Measurements from ENCODE around the gene AXIN2. TPM values are rescaled to one million over a fixed set of nuclear protein-coding genes. Genes with fewer than 3 reads are reported as not detected.

Gene AXIN2
- 10 to 100 TPM; 25.0 to 41.6 TPM for total RNA-seq
- polyA plus RNA-seq (ENCODE audit: insufficient read length in 6 of 6), result 10 to 100 TPM; 58.2 to 65.7 (median 60.3) TPM
- long read RNA-seq, donor 1, transcript AXIN2-206 (2 exons, 1,060 nt), result major isoform, 7 of 15 reads
- long read RNA-seq, donor 1, partial matches to known transcripts, result 6 of 15 reads
- long read RNA-seq, donor 1, other reads (novel, unspliced or antisense), result 0 of 15 reads
- long read RNA-seq, donor 2, partial matches to known transcripts, result 5 of 8 reads
- long read RNA-seq, donor 2, other reads (novel, unspliced or antisense), result 0 of 8 reads
- long read RNA-seq, donor 3, partial matches to known transcripts, result 0 of 2 reads
- long read RNA-seq, donor 3, other reads (novel, unspliced or antisense), result 0 of 2 reads
- long read RNA-seq, donor 4, partial matches to known transcripts, result 1 of 1 reads
- long read RNA-seq, donor 4, other reads (novel, unspliced or antisense), result 0 of 1 reads
- long read RNA-seq, donor 5, partial matches to known transcripts, result 0 of 3 reads
- long read RNA-seq, donor 5, other reads (novel, unspliced or antisense), result 0 of 3 reads
- long read RNA-seq, donor 6, full-length matches to known transcripts, result 2 of 2 reads
- long read RNA-seq, donor 6, partial matches to known transcripts, result 0 of 2 reads
- long read RNA-seq, donor 6, other reads (novel, unspliced or antisense), result 0 of 2 reads
- long read RNA-seq, donor 7, partial matches to known transcripts, result 0 of 1 reads
- long read RNA-seq, donor 7, other reads (novel, unspliced or antisense), result 0 of 1 reads
- long read RNA-seq, donor 8, partial matches to known transcripts, result 6 of 8 reads
- long read RNA-seq, donor 8, other reads (novel, unspliced or antisense), result 0 of 8 reads
- long read RNA-seq, donor 9, partial matches to known transcripts, result 0 of 1 reads
- long read RNA-seq, donor 9, other reads (novel, unspliced or antisense), result 0 of 1 reads
- long read RNA-seq, donor 10, result 0 reads
- long read RNA-seq, donor 11, result 0 reads
- long read RNA-seq, donor 12, full-length matches to known transcripts, result 1 of 21 reads
- long read RNA-seq, donor 12, partial matches to known transcripts, result 20 of 21 reads
- long read RNA-seq, donor 12, other reads (novel, unspliced or antisense), result 0 of 21 reads

- Histone ChIP-seq H3K27me3 (peaks cover 0 to 70% of the 10 kb centered on the region in 2 donors), H3K27ac (peak within 1 kb of the TSS; percentile 86 to 94), H3K9me3 (no peaks in the 10 kb centered on the region), H3K36me3 (no peaks in the 10 kb centered on the region), H3K4me1 (peaks cover 0 to 17% of the 10 kb centered on the region in 2 donors), H3K4me3 (peak within 1 kb of the TSS in 1 of 2 donors; percentile 31)
- DNase-seq (peak; percentile 90 to 95 (median 92)), ATAC-seq (peak; percentile 69)
- no peak for TF ChIP-seq CTCF (IDR thresholded peaks at IDR 0.05)
- intact Hi-C loops (cut with DNase I), result no loop called here
Observed at GRCh38 chr17:65561452-65562205, at the start of gene AXIN2. AXIN2 (minus strand) TSS chr17:65561648; CDS start chr17:65558620, 3,028 bp downstream.

DNA sequence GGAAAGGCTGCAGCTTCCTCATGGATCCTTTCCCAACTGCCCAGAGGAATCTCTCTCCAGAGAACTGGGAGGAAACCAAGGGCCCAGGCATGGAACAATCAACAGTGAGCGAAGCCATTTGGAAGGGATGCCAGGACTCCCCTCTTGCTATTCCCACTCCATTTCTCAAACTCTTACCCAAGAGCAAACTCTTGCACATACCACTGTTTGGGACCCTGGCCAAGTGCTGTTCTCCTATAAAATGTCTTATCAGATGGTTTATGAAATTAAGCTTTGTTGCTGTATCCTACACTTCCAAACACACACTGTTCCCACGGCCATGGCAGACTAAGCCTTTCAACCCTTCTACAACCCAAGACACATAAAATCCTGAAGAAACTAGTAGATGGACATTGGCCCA lies 48.3 kb upstream of the AXIN2 start:
- H3K36me3 ChIP-seq, result no peaks in the 10 kb centered on the region
- peak in 1 of 4 donors; percentile 71 for DNase-seq
- H3K9me3 ChIP-seq, result no peaks in the 10 kb centered on the region
- H3K4me1 ChIP-seq, result no peaks in the 10 kb centered on the region
- intact Hi-C loops (cut with DNase I), result no loop called here
- no peak overlapping the region for H3K4me3 ChIP-seq
- ATAC-seq, result no peak
- no peak overlapping the region for H3K27ac ChIP-seq
- TF ChIP-seq CTCF (IDR thresholded peaks at IDR 0.05), result no peak
- H3K27me3 ChIP-seq, result no peaks in the 10 kb centered on the region

- ATAC-seq (no peak), DNase-seq (no peak)
- H3K27ac ChIP-seq, result no peak overlapping the region
- no peak for TF ChIP-seq CTCF (IDR thresholded peaks at IDR 0.05)
- no peaks in the 10 kb centered on the region for H3K9me3 ChIP-seq
- H3K4me3 ChIP-seq, result no peak overlapping the region
- no peaks in the 10 kb centered on the region for H3K4me1 ChIP-seq
- H3K27me3 ChIP-seq, result no peaks in the 10 kb centered on the region
- no peaks in the 10 kb centered on the region for H3K36me3 ChIP-seq
- intact Hi-C loops (cut with DNase I), result no loop called here
Observed at GRCh38 chr17:65609286-65609685, 47.8 kb upstream of the AXIN2 start.

DNA sequence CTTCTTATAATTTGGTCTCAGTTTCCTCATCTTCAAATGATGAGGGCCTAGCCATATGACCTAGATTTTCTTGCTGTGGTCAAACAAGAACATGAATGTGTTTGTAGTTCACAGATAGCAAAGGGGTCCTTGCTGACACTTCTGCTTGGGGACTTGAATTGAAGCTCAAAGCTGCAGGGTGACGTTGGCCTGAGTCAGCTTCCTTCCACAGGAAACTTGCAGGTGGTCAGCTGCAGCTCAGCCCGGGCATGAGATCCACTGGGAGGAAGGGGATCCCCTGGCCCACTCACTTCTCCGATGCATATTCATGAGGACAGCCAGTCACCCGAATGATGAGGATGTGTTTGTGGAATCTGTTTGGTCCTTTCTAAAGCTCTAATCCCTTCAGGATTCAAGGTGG lies 42.6 kb upstream of the AXIN2 start:
- ATAC-seq, result no peak

More for the DNA sequence above, 42.6 kb upstream of the AXIN2 start:
- intact Hi-C loops (cut with DNase I), result no loop called here
- no peaks in the 10 kb centered on the region for H3K27me3 ChIP-seq
- no peak for TF ChIP-seq CTCF (IDR thresholded peaks at IDR 0.05)
- no peak overlapping the region for H3K27ac ChIP-seq
- DNase-seq, result no peak
- no peaks in the 10 kb centered on the region for H3K9me3 ChIP-seq
- H3K4me3 ChIP-seq, result no peak overlapping the region
- H3K4me1 ChIP-seq, result no peaks in the 10 kb centered on the region
- no peaks in the 10 kb centered on the region for H3K36me3 ChIP-seq
